Choroid plexus epithelial cell (primary cell): Measurements from ENCODE around the gene SKAP2.

Source experiments
- DNase-seq: peaks from one replicate; pipeline ENCODE4 v3.0.0-alpha.2; 2010; ENCODE audit warnings: low read depth
- H3K4me3 ChIP-seq: 2 replicates; pipeline ENCODE4 v1.5.1; 2011; ENCODE audit warnings: low read depth, mild to moderate bottlenecking, control low read depth, low read length, moderate library complexity
- CTCF ChIP-seq: conservative IDR thresholded peaks from 2 replicates; pipeline ENCODE4 v1.5.1; 2011; ENCODE audit warnings: low read depth, mild to moderate bottlenecking, control low read depth, inconsistent platforms, low read length, moderate library complexity

Gene SKAP2

GRCh38 chr7:26685606-26686005, 178.8 kb downstream of the SKAP2 start:
- TF ChIP-seq CTCF: no peak

GRCh38 chr7:26684447-26684846, 179.9 kb downstream of the SKAP2 start:
- DNase-seq: no peak
- TF ChIP-seq CTCF: no peak
- no peak overlapping the region for H3K4me3 ChIP-seq

More at GRCh38 chr7:26685606-26686005, 178.8 kb downstream of the SKAP2 start:
- no peak for DNase-seq
- no peak overlapping the region for H3K4me3 ChIP-seq

- TF ChIP-seq CTCF: no peak
- no peak for DNase-seq
These were observed 181.1 kb downstream of the SKAP2 start for GRCh38 chr7:26683277-26683676.

GRCh38 chr7:26681819-26682418, 182.5 kb downstream of the SKAP2 start:
- H3K4me3 ChIP-seq: no peak overlapping the region
- DNase-seq: peak; percentile 41
- TF ChIP-seq CTCF: peak; percentile 68

More at GRCh38 chr7:26683277-26683676, 181.1 kb downstream of the SKAP2 start:
- H3K4me3 ChIP-seq: no peak overlapping the region

- DNase-seq: no peak
- TF ChIP-seq CTCF: no peak
These were observed 183.8 kb downstream of the SKAP2 start for GRCh38 chr7:26680587-26680986.

GRCh38 chr7:26675143-26675887, 189.1 kb downstream of the SKAP2 start:
- H3K4me3 ChIP-seq: no peak overlapping the region
- DNase-seq: no peak
- TF ChIP-seq CTCF: no peak

More at GRCh38 chr7:26680587-26680986, 183.8 kb downstream of the SKAP2 start:
- no peak overlapping the region for H3K4me3 ChIP-seq
